Measurements from ENCODE around the gene NDUFB10.

DNA sequence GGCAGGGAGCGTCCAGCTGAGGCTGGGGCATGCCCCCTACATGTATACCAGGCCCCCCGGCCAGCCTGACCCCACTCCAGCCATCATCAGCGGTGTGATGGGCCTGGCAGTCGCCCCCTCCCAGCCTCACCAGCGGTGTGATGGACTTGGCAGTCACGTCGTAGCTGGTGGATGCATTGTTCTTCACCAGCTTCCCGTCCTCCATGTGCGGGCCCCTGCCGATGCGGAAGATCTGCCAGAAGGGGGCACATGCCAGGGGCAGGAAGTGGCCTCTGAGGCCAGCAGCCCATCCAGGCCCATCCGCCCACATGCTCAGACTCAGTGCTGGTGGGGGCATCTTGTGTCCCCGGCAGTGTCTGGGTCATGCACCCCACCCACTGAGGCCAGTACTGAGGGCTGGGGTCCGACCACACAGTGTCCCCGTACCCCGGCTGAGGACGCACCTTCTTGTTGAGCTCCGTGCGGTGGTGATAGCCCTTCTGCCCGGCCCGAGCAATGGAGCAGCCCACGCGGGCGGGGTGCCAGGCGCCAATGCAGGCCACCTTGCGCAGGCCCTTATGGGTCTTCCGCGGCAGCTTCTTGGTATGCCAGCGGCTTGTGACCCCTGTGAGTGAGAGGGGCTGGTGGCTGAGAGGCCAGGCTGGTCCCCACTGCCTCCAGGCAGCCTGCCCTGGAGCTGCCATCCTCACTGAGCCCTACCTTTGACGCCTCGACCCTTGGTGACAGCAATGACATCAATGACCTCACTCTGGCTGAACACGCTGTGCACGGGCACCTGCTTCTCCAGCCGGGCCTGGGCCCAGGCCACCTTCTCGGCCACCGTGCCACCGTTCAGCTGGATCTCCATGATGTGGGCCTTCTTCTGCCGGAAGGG is 12.6 kb upstream of the NDUFB10 start:
- TF ChIP-seq CTCF (IDR thresholded peaks at IDR 0.05) (no peak), POLR2A (IDR thresholded peaks at IDR 0.05) (no peak)

All from testis (tissue), 2 donors.